Endothelial cell of umbilical vein (primary cell): ENCODE results near the gene PSMB5. TPM values are rescaled to one million over a fixed set of nuclear protein-coding genes. Genes with fewer than 3 reads are reported as not detected.

Experiments
- BruUV-seq: library from RNA; stranded (reverse); fragments of 400-500 nt; replicated peaks from 2 replicates; lab custom pipeline; 2021; lab: Mats Ljungman, UMichigan
- CTCF ChIA-PET: fragments of 300-600, 350-600 bp; sonication (Branson Sonifier 250); formaldehyde crosslinking; loops from one replicate; lab custom pipeline; 2021; ENCODE audit warnings: antibody characterized with exemption, inconsistent platforms; lab: Charles Lee
- POLR2A ChIA-PET: fragments of 300-600, 350-600 bp; sonication (Branson Sonifier 250); formaldehyde crosslinking; loops from one replicate; lab custom pipeline; 2021; ENCODE audit warnings: antibody characterized with exemption, inconsistent platforms; lab: Charles Lee
- DNase-seq: peaks from one replicate; pipeline ENCODE4 v3.0.0-alpha.2; 2011; ENCODE audit warnings: low read depth, low spot score
- FAIRE-seq: peaks from 2 replicates; lab custom pipeline; 2011; peaks lifted over from hg19 to GRCh38; lab: Jason Lieb, UNC
- H2AFZ ChIP-seq: 2 replicates; pipeline ENCODE4 v1.6.0; 2012; ENCODE audit warnings: low read depth, low read length, control low read depth, inconsistent platforms
- H3K27ac ChIP-seq: 2 replicates; pipeline ENCODE4 v1.5.1; 2011; ENCODE audit warnings: low read depth, mild to moderate bottlenecking, control low read depth, low read length, moderate library complexity; ENCODE audit not compliant: insufficient read depth
- H3K27me3 ChIP-seq, 2 experiments: 2 replicates each; pipeline versions ENCODE4 v1.6.0 to v1.6.1; 2011; ENCODE audit warnings: low read length in 2 of 2, mixed read lengths in 1 of 2; ENCODE audit not compliant: control insufficient read depth in 2 of 2, insufficient read depth in 2 of 2
- H3K36me3 ChIP-seq, 2 experiments: 2 replicates in 1 of 2; 3 replicates in 1 of 2; pipeline ENCODE4 v1.5.1; 2011; ENCODE audit warnings: low read length in 2 of 2, mild to moderate bottlenecking in 1 of 2, moderate library complexity in 1 of 2; ENCODE audit not compliant: control insufficient read depth in 2 of 2, insufficient read depth in 2 of 2; ENCODE audit errors: extremely low read depth in 1 of 2
- H3K4me1 ChIP-seq: 3 replicates; pipeline ENCODE4 v1.5.1; 2011; ENCODE audit warnings: mild to moderate bottlenecking, low read length; ENCODE audit not compliant: control insufficient read depth, insufficient read depth; ENCODE audit errors: extremely low read depth
- H3K4me2 ChIP-seq: 2 replicates; pipeline ENCODE4 v1.6.1; 2011; ENCODE audit warnings: low read length, control low read depth, mixed read lengths; ENCODE audit not compliant: insufficient read depth
- H3K4me3 ChIP-seq, 3 experiments: fragments of 200-600 bp in 1 of 3; sonication (generic), shearing (Covaris generic) in 1 of 3; replicated peaks in 1 of 3; 2 replicates each; pipeline ENCODE4 v1.5.1; 2011 to 2016; ENCODE audit warnings: control low read depth in 3 of 3, low read length in 3 of 3, mild to moderate bottlenecking in 2 of 3, inconsistent platforms in 1 of 3, low read depth in 1 of 3, moderate library complexity in 1 of 3; ENCODE audit not compliant: insufficient read depth in 1 of 3
- H3K79me2 ChIP-seq: 2 replicates; pipeline ENCODE4 v1.6.0; 2012; ENCODE audit warnings: low read length, inconsistent platforms; ENCODE audit not compliant: control insufficient read depth, insufficient read depth
- H3K9ac ChIP-seq: replicated peaks from 2 replicates; pipeline ENCODE3; 2011; ENCODE audit warnings: low read length, control low read depth; ENCODE audit not compliant: insufficient read depth; ENCODE audit errors: extremely low read depth
- H3K9me1 ChIP-seq: replicated peaks from 3 replicates; pipeline ENCODE4 v1.6.0; 2011; ENCODE audit warnings: mild to moderate bottlenecking, low read length; ENCODE audit not compliant: control insufficient read depth, insufficient read depth; ENCODE audit errors: extremely low read depth
- H3K9me3 ChIP-seq: replicated peaks from 2 replicates; pipeline ENCODE4 v1.5.1; 2012; ENCODE audit warnings: low read length, inconsistent platforms; ENCODE audit not compliant: control insufficient read depth, insufficient read depth
- H4K20me1 ChIP-seq: replicated peaks from 2 replicates; pipeline ENCODE3; 2011; ENCODE audit warnings: mild to moderate bottlenecking, low read length; ENCODE audit not compliant: control insufficient read depth, insufficient read depth; ENCODE audit errors: extremely low read depth
- CTCF ChIP-seq, 2 donors: IDR thresholded peaks; 1 replicate in 1 of 2; 2 replicates in 1 of 2; pipeline ENCODE4 v1.5.1; 2011; ENCODE audit warnings: low read length in 2 of 2, mild to moderate bottlenecking in 2 of 2, moderate library complexity in 2 of 2, control low read depth in 1 of 2, inconsistent platforms in 1 of 2, low read depth in 1 of 2; ENCODE audit not compliant: insufficient read depth in 1 of 2; ENCODE audit errors: extremely low read depth in 1 of 2
- EZH2 ChIP-seq: IDR thresholded peaks from 2 replicates; pipeline ENCODE4 v1.6.1; 2012; ENCODE audit warnings: borderline replicate concordance, low read depth, mild to moderate bottlenecking, moderate library complexity, low read length, inconsistent platforms; ENCODE audit not compliant: severe bottlenecking
- FOS ChIP-seq: IDR thresholded peaks from 2 replicates; pipeline ENCODE4 v1.6.1; 2011; ENCODE audit warnings: mild to moderate bottlenecking, low read length, moderate library complexity, borderline replicate concordance; ENCODE audit not compliant: insufficient read depth
- GATA2 ChIP-seq: IDR thresholded peaks from 2 replicates; pipeline ENCODE4 v1.7.0; 2011; ENCODE audit warnings: low read depth, mild to moderate bottlenecking, moderate library complexity, mixed read lengths, low read length; ENCODE audit not compliant: insufficient read length, insufficient read depth
- JUN ChIP-seq: IDR thresholded peaks from 2 replicates; pipeline ENCODE4 v1.6.1; 2011; ENCODE audit warnings: borderline replicate concordance, low read depth; ENCODE audit not compliant: insufficient read length, insufficient read depth
- MAX ChIP-seq: IDR thresholded peaks from 2 replicates; pipeline ENCODE4 v1.6.1; 2011; ENCODE audit not compliant: insufficient read depth, insufficient read length
- MYC ChIP-seq: IDR thresholded peaks from one replicate; pipeline ENCODE4 v1.6.1; 2011; ENCODE audit warnings: mild to moderate bottlenecking, low read depth, low read length
- POLR2A ChIP-seq: IDR thresholded peaks from 2 replicates; pipeline ENCODE4 v1.6.1; 2012; ENCODE audit warnings: low read depth, mild to moderate bottlenecking, control low read depth, low read length
- POLR2AphosphoS5 ChIP-seq: IDR thresholded peaks from 2 replicates; pipeline ENCODE4 v1.6.1; 2012; ENCODE audit warnings: low read depth, mild to moderate bottlenecking, control low read depth, low read length, moderate library complexity; ENCODE audit not compliant: insufficient read depth
- dilution Hi-C: fragments of 300-500 bp; cut with MboI; formaldehyde crosslinking; loops from one replicate; pipeline ENCODE4 v1.15.0; 2019; ENCODE audit warnings: low sequenced_read_pairs; ENCODE audit not compliant: extremely low pct_ligation_motif_present
- intact Hi-C: fragments of 100-400 bp; cut with micrococcal nuclease; formaldehyde crosslinking; loops from one replicate; pipeline ENCODE4 v1.10.0; 2022
- polyA plus RNA-seq, 4 experiments: library from polyadenylated mRNA; depleted of rRNA in 3 of 4; stranded (reverse) in 3 of 4; unstranded in 1 of 4; fragments of >200 nt; gene quantifications; 2 replicates each; pipeline versions ENCODE4 v1.2.1 to v1.2.3, GENCODE V29; 2011 to 2012; ENCODE audit warnings: missing spikeins in 1 of 4
- total RNA-seq: library from RNA; stranded (reverse); gene quantifications from 2 replicates; pipeline ENCODE4 v1.2.3, GENCODE V29; 2021

The PSMB5 gene
- total and polyA plus RNA-seq, 2 donors (not counting 3 experiments of a cell fraction or from before 2014, with no cell fraction given): 236 to 464 TPM

GRCh38 chr14:23024612-23025075, 10.1 kb downstream of the PSMB5 start:
- H2AFZ ChIP-seq: no peak overlapping the region
- H3K4me1 ChIP-seq: peaks cover 4% of the 10 kb centered on the region
- POLR2A ChIA-PET: no interaction called here
- intact Hi-C loops: no loop called here
- H3K79me2 ChIP-seq: peaks cover 10% of the 10 kb centered on the region
- H4K20me1 ChIP-seq: no peaks in the 10 kb centered on the region
- H3K4me3 ChIP-seq: no peak overlapping the region
- dilution Hi-C loops: no loop called here
- no peaks in the 10 kb centered on the region for H3K9me1 ChIP-seq
- H3K9ac ChIP-seq: no peak overlapping the region
- CTCF ChIA-PET: interaction anchor here (0.7 to 5.0 kb wide), 6 partner anchors 10 to 44 kb away, joined by 3 to 32 read pairs (median 6); partner anchors contain the start of genes AJUBA and CDH24
- TF ChIP-seq MAX (no peak), JUN (no peak), FOS (no peak), POLR2AphosphoS5 (no peak), GATA2 (no peak), POLR2A (no peak), MYC (no peak), EZH2 (no peak), CTCF (IDR thresholded peaks at IDR 0.05; ENCODE audit: extremely low read depth in 1 of 2, insufficient read depth in 1 of 2, low read depth in 1 of 2, low read length in 2 of 2) (no peak)
- no peak for DNase-seq
- no peak overlapping the region for H3K27ac ChIP-seq
- no peaks in the 10 kb centered on the region for H3K9me3 ChIP-seq
- no peaks in the 10 kb centered on the region for H3K27me3 ChIP-seq
- no TSS peak for BruUV-seq
- no peak for FAIRE-seq
- peaks cover 8 to 12% of the 10 kb centered on the region in 2 experiments for H3K36me3 ChIP-seq
- H3K4me2 ChIP-seq: no peak overlapping the region
